ENCODE results near the gene FAM89B.

The FAM89B gene

DNA sequence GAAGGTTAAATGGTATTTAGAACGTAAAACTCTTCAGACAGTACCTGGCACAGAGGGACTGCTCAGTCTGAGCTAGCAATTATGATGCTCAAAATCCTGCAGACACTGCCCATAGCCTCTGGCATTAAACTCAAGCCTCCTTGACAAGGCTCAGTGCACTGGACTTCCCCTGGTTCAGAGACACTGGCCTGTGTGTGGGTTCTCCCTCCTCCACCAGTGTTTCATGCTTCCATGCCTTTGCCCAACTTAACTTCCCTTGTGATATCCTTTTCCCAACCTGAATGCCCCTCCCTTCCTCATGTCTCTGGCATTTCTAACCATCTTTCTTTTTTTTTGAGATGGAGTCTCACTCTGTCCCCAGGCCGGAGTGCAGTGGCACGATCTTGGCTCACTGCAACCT, 23.2 kb upstream of the FAM89B start:
- H3K4me3 ChIP-seq (ENCODE audit: low read length): no peak overlapping the region
- TF ChIP-seq, protein P1, sequence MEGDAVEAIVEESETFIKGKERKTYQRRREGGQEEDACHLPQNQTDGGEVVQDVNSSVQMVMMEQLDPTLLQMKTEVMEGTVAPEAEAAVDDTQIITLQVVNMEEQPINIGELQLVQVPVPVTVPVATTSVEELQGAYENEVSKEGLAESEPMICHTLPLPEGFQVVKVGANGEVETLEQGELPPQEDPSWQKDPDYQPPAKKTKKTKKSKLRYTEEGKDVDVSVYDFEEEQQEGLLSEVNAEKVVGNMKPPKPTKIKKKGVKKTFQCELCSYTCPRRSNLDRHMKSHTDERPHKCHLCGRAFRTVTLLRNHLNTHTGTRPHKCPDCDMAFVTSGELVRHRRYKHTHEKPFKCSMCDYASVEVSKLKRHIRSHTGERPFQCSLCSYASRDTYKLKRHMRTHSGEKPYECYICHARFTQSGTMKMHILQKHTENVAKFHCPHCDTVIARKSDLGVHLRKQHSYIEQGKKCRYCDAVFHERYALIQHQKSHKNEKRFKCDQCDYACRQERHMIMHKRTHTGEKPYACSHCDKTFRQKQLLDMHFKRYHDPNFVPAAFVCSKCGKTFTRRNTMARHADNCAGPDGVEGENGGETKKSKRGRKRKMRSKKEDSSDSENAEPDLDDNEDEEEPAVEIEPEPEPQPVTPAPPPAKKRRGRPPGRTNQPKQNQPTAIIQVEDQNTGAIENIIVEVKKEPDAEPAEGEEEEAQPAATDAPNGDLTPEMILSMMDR (conservative IDR thresholded peaks at IDR 0.05; ENCODE audit: low read depth, low read length): no peak
- DNase-seq (ENCODE audit: low read depth): no peak

DNA sequence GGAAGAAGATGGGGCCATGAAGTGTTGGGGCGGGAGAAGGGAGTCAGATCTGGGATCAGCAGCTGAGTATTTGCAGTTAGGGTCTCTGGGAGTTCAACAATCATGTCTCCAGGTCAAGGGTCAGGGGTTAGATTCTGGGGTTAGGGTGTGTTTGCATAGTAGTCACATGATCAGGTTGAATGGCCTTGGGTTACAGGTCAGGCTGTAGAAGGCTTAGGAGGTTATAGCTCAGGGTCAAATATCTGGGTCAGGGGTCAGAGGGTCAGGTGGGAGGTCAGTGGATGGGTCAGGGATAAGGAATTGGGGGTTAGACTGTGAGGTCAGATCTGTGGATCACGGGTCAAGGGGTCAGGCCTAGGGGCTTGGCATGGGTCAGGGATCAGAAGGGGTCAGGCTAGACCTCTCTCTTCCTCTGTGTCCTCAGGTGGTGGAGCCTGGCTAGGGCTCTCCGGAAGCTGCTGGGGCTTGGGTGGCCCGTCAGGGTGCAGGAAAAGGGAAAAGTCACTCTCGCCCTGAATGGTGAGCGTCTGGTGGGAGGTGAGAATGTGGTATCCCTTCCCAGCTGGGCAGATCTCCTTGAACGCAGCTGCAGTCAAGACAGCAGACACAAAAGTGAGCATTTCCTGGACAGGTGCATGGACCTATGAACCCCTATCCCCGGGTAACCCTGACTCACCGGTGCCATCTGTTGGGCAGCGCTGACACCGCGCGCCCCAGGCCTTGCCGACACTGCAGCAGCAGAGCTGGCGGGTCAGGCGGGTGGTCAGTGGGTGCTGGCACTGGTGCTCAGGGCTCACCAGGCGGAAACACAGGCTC, 20.6 kb upstream of the FAM89B start:
- DNase-seq (ENCODE audit: low read depth): no peak
- H3K4me3 ChIP-seq (ENCODE audit: low read length): no peak overlapping the region
- TF ChIP-seq, protein P1 (conservative IDR thresholded peaks at IDR 0.05; ENCODE audit: low read depth, low read length): peak; percentile 63

DNA sequence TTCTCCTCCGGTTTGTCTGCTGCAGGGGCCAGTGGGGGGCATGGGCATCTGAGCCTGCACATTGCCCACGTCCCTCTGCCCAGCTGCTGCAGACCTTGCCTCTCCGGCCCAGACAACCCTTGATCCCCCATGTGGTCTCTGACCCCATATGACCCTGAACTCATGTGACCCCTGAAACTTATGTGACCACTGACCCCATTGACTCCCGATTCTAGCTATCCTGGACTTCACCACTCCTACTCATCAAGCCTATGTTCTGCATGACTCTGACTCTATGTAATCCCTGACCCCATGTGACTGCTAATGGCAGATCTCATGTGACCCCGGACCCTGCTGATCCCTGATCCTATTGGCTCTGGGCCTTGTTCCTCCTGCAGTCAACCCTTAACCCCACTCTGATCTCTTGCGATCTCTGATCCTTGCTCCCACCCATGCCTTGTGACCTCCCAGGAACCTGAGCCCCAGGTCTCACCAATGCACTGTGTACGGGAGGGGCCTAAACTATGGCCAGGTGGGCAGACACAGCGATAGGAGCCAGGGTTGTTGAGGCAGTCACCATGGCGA, 19.9 kb upstream of the FAM89B start:
- no peak for DNase-seq (ENCODE audit: low read depth)
- H3K4me3 ChIP-seq (ENCODE audit: low read length): no peak overlapping the region
- TF ChIP-seq, protein P1 (conservative IDR thresholded peaks at IDR 0.05; ENCODE audit: low read depth, low read length): no peak

DNA sequence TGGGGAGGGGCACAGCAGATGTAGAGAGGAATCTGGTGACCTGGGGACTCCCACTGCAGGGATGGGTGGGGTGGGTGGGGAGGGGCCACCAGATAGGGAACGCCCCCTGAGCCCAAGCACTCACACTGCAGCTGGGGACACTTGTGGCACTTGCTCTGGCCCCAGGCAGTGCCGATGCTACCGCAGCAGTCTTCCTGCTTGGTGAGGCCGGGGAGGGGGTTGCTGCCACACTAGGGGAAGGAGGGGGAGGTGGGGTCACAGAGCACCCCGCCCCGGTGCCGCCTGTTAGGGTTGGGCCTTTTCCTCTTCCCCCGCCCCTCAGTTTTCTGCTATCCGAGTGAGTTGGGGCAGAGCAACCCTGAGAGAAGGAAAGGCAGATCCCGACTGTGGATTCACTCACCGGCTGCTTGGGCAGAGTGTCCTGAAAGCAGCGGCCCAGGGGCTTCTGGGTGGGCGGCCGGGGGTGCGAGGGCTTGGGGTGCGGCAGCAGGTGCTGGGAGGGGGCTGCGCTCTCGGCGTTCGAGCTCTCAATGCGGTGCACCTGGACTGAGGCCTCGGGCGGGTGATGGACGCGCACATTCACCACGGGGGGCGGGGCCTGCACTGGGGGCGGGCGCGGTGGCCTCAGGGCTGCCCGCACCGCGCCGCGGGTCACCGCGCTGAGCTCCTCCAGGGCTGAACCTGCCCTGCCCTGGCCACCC, 18.9 kb upstream of the FAM89B start:
- DNase-seq (ENCODE audit: low read depth): no peak
- peak overlapping the region; percentile 15 for H3K4me3 ChIP-seq (ENCODE audit: low read length)
- TF ChIP-seq, protein P1 (conservative IDR thresholded peaks at IDR 0.05; ENCODE audit: low read depth, low read length): no peak

DNA sequence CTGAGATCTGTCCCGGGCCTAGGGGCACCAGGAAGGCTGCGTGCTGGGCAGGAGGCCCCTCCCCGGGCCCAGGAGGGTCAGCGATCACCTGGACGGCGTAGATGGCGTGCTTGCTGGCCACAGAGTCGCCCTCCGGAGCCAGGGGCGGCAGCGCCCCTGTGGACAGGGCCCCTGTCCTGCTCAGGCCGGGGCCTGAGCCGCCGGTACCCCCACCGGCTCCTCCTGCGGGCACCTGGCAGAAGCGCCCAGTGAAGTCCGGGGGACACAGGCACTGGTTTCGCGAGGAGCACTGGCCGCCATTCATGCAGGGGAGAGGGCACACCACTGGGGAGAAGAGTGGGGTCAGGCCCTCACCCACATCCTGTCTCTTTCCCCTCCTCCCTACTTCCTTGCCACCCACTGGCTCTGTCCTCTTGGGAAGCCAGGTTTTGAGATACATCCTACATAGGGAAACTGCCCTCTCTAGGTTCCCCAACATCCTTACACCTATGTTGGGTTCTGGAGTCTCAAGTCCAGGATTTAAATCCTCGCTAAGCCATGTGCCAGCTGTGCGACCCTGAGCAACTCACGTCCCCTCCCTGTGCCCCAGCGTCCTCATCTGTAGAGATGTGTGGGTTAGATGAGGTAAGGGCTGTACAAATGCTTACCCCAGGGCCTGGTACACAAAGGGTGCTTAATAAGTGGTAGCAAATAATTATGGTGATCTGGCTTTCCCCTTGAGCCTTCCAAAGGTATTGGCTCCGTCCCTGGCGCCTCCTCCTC, 18.1 kb upstream of the FAM89B start:
- no peak overlapping the region for H3K4me3 ChIP-seq (ENCODE audit: low read length)
- DNase-seq (ENCODE audit: low read depth): no peak
- TF ChIP-seq, protein P1 (conservative IDR thresholded peaks at IDR 0.05; ENCODE audit: low read depth, low read length): no peak

DNA sequence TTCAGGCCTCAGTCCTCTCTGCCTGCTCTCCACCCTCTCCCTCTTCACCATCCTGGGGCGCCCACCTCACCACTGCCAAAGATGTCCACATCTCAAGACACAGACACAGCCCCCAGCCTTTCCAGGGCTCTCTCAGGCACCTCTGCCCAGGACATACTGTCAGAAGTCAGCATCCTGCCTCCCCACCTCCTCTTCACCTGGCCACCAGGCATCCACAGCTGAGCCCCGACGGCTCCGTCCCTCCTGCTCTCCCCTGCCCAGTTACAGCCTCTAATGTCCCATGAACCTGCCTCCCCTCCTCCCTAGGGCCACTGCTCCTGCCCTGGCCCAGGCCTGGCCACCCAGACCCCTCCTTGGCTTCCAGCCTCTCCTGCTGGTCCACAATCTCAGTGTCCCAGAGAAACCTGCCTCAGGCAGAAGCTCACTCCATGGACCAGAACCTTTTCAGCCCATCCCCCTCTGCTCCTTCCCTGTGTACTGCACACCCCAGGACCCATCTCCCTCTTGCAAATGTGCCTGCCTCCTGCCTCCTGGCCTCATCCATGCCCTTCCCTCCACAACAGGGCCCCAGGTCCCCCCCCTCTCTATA, 17.4 kb upstream of the FAM89B start:
- no peak for DNase-seq (ENCODE audit: low read depth)
- TF ChIP-seq, protein P1 (conservative IDR thresholded peaks at IDR 0.05; ENCODE audit: low read depth, low read length): no peak
- H3K4me3 ChIP-seq (ENCODE audit: low read length): no peak overlapping the region
